Measurements from ENCODE around the gene DYNLT5.
"Not testable (repeated sequence)": the region's sequence is repeated elsewhere in the genome, so short reads cannot be mapped to it uniquely, and the experiment has no call there.

Gene DYNLT5

DNA sequence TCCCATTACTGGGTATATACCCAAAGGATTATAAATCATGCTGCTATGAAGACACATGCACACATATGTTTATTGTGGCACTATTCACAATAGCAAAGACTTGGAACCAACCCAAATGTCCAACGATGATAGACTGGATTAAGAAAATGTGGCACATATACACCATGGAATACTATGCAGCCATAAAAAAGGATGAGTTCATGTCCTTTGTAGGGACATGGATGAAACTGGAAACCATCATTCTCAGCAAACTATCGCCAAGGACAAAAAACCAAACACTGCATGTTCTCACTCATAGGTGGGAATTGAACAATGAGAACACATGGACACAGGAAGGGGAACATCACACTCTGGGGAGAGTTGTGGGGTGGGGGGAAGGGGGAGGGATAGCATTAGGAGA lies 33.5 kb downstream of the DYNLT5 start:
- H3K4me3 Mint-ChIP-seq; DNase-seq (ENCODE audit: low spot score); H3K27ac Mint-ChIP-seq; H3K36me3 Mint-ChIP-seq (ENCODE audit: low read depth); H3K27me3 Mint-ChIP-seq (ENCODE audit: low read depth); H3K9me3 Mint-ChIP-seq: not testable (repeated sequence)
- H3K4me1 Mint-ChIP-seq (ENCODE audit: low read depth): peaks cover 11% of the 10 kb centered on the region

DNA sequence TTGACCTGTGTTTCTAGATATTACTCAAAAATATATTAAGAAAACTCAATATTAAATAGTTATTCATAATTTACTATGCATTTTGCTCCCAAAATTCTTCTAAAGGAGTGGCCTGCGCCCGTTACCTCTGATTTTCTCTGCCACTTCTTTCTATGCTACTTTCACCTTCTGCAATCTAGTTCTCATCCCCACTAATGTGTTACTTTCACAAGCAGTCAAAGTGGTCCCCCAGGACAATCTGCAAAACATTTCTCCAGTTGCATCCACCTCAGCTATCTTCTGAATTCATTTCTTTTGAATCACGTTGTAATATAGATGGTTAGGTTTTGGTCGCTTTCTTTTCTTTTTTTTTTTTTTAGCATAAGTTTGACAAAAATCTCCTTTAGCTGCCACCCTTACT lies 35.4 kb downstream of the DYNLT5 start:
- DNase-seq (ENCODE audit: low spot score): no peak
- H3K27me3 Mint-ChIP-seq (ENCODE audit: low read depth): no peaks in the 10 kb centered on the region
- no peaks in the 10 kb centered on the region for H3K9me3 Mint-ChIP-seq
- no peaks in the 10 kb centered on the region for H3K36me3 Mint-ChIP-seq (ENCODE audit: low read depth)
- peaks cover 11% of the 10 kb centered on the region for H3K4me1 Mint-ChIP-seq (ENCODE audit: low read depth)
- H3K27ac Mint-ChIP-seq: no peak overlapping the region
- no peak overlapping the region for H3K4me3 Mint-ChIP-seq

GRCh38 chr1:66788231-66788939 lies 36.1 kb downstream of the DYNLT5 start:
- no peaks in the 10 kb centered on the region for H3K36me3 Mint-ChIP-seq (ENCODE audit: low read depth)
- no peaks in the 10 kb centered on the region for H3K9me3 Mint-ChIP-seq
- H3K4me1 Mint-ChIP-seq (ENCODE audit: low read depth): peaks cover 11% of the 10 kb centered on the region
- peak overlapping the region; percentile 44 for H3K4me3 Mint-ChIP-seq
- no peak overlapping the region for H3K27ac Mint-ChIP-seq
- peak; percentile 66 for DNase-seq (ENCODE audit: low spot score)
- H3K27me3 Mint-ChIP-seq (ENCODE audit: low read depth): no peaks in the 10 kb centered on the region

DNA sequence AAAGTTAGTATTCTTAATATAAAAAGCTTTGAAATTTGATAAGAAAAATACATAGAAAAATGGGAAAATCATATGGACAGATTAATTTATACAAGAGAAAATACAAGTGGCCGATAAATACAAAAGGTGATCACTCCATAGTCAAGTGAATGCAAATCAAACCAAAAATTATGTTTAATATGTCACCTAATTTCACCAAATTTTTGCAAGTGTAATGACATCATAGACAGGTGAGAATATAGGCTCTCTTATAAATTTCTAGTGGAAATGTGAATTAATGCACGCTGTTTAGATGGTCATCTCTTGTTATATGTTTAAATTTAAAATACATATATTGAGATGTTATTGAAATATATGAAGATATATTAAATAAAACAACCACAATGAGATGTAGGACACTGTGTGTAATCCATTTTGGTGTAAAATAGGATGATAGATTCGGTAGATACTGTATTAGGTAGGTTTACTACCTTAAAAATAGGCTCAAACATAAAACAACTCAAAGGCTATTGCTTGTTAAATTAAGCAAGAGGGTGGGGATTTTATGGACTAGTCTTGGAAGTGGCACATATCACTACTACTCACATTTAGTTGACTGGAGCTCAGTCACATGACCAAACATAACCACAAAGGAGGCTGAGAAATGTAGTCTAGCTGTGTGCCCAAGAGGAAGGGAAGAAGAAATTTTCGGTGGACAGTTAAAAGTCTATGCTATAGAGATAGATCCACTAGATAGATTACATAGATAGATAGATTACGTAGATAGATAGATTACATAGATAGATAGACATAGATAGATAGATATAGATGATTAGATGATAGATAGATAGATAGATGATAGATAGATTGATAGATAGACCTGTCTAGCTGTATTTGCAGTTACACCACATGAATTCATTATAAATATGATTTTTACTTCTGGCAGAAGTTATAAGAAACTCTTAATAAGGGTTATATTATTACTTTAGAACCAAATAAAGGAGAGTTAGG lies 39.7 kb downstream of the DYNLT5 start:
- H3K36me3 Mint-ChIP-seq (ENCODE audit: low read depth): no peaks in the 10 kb centered on the region
- no peaks in the 10 kb centered on the region for H3K27me3 Mint-ChIP-seq (ENCODE audit: low read depth)
- H3K9me3 Mint-ChIP-seq: no peaks in the 10 kb centered on the region
- no peak for DNase-seq (ENCODE audit: low spot score)
- H3K27ac Mint-ChIP-seq: no peak overlapping the region
- no peak overlapping the region for H3K4me3 Mint-ChIP-seq
- H3K4me1 Mint-ChIP-seq (ENCODE audit: low read depth): peaks cover 11% of the 10 kb centered on the region

GRCh38 chr1:66795839-66796238 lies 43.6 kb downstream of the DYNLT5 start:
- not testable (repeated sequence) for H3K4me3 Mint-ChIP-seq; DNase-seq (ENCODE audit: low spot score); H3K27ac Mint-ChIP-seq; H3K36me3 Mint-ChIP-seq (ENCODE audit: low read depth); H3K4me1 Mint-ChIP-seq (ENCODE audit: low read depth); H3K27me3 Mint-ChIP-seq (ENCODE audit: low read depth); H3K9me3 Mint-ChIP-seq

- Mint-ChIP-seq H3K36me3 (ENCODE audit: low read depth) (no peaks in the 10 kb centered on the region), H3K27me3 (ENCODE audit: low read depth) (peaks cover 6% of the 10 kb centered on the region), H3K4me1 (ENCODE audit: low read depth) (no peaks in the 10 kb centered on the region), H3K4me3 (no peak overlapping the region), H3K27ac (no peak overlapping the region), H3K9me3 (no peaks in the 10 kb centered on the region)
- no peak for DNase-seq (ENCODE audit: low spot score)
These were observed 57.0 kb downstream of the DYNLT5 start for GRCh38 chr1:66809245-66809644.

DNA sequence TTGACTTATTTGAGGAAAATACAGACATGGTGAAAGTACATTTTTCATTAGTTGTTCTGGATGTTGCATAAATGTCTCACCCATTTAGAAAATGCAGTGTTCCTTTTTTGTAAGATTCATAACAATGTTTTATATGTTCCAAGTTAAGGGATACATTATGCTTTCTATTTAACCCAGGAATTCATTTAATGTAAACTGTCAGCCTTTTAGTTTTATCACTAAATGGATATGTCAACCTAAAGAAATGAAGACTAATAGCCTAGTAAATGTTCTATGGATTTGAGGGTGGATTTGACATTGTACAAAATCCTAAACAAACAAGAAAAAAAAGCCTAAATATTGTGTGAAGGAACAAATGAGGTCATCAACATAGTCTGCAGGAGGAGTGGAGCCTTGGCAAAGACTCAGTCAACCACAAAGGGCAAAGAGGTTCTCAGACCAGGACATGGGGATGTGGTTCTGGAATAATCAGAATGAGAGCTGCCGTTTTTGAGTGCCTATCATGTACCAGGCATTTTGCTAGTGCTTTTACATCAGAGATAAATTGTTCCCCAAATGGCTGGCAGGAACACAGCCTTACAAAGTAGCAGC lies 57.6 kb downstream of the DYNLT5 start:
- H3K27ac Mint-ChIP-seq: no peak overlapping the region
- H3K27me3 Mint-ChIP-seq (ENCODE audit: low read depth): peaks cover 6% of the 10 kb centered on the region
- H3K4me3 Mint-ChIP-seq: no peak overlapping the region
- no peaks in the 10 kb centered on the region for H3K4me1 Mint-ChIP-seq (ENCODE audit: low read depth)
- no peaks in the 10 kb centered on the region for H3K36me3 Mint-ChIP-seq (ENCODE audit: low read depth)
- no peak for DNase-seq (ENCODE audit: low spot score)
- H3K9me3 Mint-ChIP-seq: no peaks in the 10 kb centered on the region

DNA sequence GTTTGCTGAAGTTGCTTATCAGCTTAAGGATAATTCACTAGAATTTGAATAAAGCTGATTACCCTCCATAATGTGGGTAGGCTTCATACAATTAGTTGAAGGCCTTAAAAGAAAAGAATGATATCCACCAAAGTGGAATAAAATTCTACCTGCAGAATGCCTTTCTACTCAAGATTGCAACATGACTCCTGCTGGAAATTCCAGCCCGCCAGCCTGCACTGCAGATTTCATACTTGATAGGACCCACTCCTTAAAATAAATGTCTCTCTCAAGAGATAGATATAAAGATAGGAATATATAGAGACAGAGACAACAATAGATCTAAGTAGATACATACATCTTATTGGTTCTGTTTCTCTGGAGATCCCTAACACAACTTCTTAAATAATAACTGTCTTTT lies 72.5 kb downstream of the DYNLT5 start:
- Mint-ChIP-seq H3K27me3 (ENCODE audit: low read depth) (peaks cover 2% of the 10 kb centered on the region), H3K36me3 (ENCODE audit: low read depth) (no peaks in the 10 kb centered on the region), H3K4me1 (ENCODE audit: low read depth) (no peaks in the 10 kb centered on the region), H3K4me3 (no peak overlapping the region), H3K27ac (no peak overlapping the region), H3K9me3 (no peaks in the 10 kb centered on the region)
- DNase-seq (ENCODE audit: low spot score): no peak

Data from T-helper 2 cell treated with Interferon-gamma antibody and Interleukin-4, amounts not matched to agents 5 μg/mL and 100 μg/mL, for 36 hours (primary cell).